Measurements from ENCODE around the gene HOXA4. TPM values are rescaled to one million over a fixed set of nuclear protein-coding genes. Genes with fewer than 3 reads are reported as not detected.
A peak's percentile ranks its signal among the peaks of the same experiment; 100 is the strongest.

Gene HOXA4
- total and polyA plus RNA-seq, 2 of the 8 experiments (the other 6 are each of a cell fraction or from before 2014, with no cell fraction given) = not detected

- no peak for TF ChIP-seq CTCF (IDR thresholded peaks at IDR 0.05; ENCODE audit: control extremely low read depth in 1 of 3, insufficient read depth in 1 of 3, low read depth in 1 of 3, low read length in 3 of 3)
- TF ChIP-seq TBP (IDR thresholded peaks at IDR 0.05; ENCODE audit: low read depth, low read length) = no peak
- no peak for TF ChIP-seq BRCA1 (IDR thresholded peaks at IDR 0.05; ENCODE audit: low read depth, low read length)
- TF ChIP-seq SUZ12 (IDR thresholded peaks at IDR 0.05; ENCODE audit: low read length) = peak; percentile 91
- TF ChIP-seq EP300 (IDR thresholded peaks at IDR 0.05; ENCODE audit: borderline replicate concordance in 1 of 2, low read depth in 2 of 2, low read length in 2 of 2) = no peak
- no peak for TF ChIP-seq KDM5A (IDR thresholded peaks at IDR 0.05; ENCODE audit: low read length)
- no peak for TF ChIP-seq SIN3A (conservative IDR thresholded peaks at IDR 0.05 in 1 of 2, IDR thresholded peaks at IDR 0.05 in 1 of 2; ENCODE audit: low read depth in 1 of 2, low read length in 2 of 2)
- TF ChIP-seq YY1 (IDR thresholded peaks at IDR 0.05; ENCODE audit: low read depth, low read length) = 0 out of 2 replicates have a peak, but pooled peaks have one; percentile 32
These were observed 8.3 kb downstream of the HOXA4 start (continued) for GRCh38 chr7:27122077-27122910.
